GM18499 (cell line): ENCODE data around the gene NISCH.
"Not testable (repeated sequence)": the region's sequence is repeated elsewhere in the genome, so short reads cannot be mapped to it uniquely, and the experiment has no call there.

Experiments used
- ATAC-seq: cut with Tn5 transposase; IDR thresholded peaks from one replicate; pipeline ENCODE4 v1.9.1; 2021; ENCODE audit warnings: moderate number of reproducible peaks; ENCODE audit not compliant: insufficient read depth, unreplicated experiment

Gene NISCH

DNA sequence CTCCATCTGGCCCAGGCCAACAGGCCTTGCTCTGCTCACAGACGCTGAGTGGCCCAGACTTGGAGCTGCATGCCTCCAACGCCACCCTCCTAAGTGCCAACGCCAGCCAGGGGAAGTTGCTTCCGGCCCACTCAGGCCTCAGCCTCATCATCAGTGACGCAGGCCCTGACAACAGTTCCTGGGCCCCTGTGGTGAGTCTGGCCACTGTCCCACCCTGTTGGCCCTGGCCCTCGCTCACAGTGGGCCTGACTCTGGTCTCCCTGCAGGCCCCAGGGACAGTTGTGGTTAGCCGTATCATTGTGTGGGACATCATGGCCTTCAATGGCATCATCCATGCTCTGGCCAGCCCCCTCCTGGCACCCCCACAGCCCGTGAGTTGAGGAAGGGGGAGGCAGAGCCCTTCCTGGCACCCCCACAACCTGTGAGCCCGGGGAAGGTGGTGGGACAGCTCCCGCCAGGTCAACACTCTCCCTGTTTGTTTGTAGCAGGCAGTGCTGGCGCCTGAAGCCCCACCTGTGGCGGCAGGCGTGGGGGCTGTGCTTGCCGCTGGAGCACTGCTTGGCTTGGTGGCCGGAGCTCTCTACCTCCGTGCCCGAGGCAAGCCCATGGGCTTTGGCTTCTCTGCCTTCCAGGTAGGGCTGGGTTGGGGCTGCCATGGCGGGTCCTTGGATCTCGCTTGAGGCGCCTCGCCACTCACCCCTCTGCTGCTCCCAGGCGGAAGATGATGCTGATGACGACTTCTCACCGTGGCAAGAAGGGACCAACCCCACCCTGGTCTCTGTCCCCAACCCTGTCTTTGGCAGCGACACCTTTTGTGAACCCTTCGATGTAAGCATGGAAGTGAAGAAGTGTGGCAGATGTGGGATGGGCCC lies 68.2 kb downstream of the NISCH start:
- no peak for ATAC-seq

DNA sequence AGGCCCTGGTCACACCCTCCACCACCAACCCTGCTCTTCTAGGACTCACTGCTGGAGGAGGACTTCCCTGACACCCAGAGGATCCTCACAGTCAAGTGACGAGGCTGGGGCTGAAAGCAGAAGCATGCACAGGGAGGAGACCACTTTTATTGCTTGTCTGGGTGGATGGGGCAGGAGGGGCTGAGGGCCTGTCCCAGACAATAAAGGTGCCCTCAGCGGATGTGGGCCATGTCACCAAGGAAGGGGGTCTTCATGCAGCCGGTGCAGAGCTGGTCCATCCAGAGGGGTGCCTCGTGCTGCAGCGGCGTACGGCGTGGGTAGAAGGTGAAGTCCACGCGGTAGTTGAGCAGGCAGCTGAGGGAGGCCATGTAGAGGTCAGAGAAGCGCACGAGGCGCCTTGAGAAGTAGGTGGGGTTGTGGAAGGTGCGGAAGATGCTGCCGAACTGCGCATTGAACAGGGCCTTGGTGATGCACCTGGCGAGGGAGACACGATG lies 68.9 kb downstream of the NISCH start:
- ATAC-seq: no peak

DNA sequence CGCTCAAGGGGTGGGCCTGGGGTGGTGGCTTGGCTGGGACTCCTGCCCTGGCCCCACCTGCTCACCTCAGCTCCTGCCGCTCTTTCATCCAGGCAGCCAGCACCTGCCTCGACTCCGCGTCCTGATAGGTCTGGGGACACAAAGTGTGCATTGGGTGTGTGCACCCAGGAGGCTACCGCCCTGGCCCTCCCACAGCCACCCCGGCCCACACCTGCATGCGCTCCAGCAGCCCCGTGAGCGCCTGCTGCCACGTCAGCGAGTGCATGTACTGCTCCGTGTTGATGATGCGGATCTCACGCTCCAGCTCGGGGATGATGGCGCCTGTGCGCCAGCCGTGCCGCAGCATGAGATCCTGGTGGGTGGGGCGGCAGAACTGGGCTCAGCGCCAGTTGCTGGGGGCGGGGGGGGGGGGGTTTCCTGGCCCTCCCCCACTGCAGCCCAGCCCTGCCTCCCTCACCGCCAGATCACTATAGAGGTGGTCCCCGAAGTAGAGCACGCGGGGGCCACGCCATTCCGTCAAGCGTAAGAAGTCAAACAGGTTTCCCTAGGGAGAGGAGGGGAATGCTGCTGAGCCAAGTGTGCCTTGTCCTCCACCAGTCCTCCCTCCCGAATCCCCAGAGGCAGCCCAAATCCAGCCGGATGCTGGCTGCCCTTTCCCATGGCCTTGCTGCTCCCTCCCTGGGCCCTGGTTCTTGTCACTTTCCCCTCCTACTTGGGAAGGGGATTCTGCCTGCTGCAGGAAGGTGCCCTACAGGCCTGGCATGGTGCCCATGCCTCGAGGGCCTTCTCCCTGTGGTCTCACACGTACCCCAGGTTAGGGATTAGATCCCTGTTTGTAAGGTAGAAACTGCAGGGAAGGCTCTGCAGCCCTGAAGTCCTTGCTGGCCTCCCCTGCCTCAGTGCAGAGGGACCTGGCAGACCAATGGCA lies 69.6 kb downstream of the NISCH start:
- ATAC-seq: no peak

DNA sequence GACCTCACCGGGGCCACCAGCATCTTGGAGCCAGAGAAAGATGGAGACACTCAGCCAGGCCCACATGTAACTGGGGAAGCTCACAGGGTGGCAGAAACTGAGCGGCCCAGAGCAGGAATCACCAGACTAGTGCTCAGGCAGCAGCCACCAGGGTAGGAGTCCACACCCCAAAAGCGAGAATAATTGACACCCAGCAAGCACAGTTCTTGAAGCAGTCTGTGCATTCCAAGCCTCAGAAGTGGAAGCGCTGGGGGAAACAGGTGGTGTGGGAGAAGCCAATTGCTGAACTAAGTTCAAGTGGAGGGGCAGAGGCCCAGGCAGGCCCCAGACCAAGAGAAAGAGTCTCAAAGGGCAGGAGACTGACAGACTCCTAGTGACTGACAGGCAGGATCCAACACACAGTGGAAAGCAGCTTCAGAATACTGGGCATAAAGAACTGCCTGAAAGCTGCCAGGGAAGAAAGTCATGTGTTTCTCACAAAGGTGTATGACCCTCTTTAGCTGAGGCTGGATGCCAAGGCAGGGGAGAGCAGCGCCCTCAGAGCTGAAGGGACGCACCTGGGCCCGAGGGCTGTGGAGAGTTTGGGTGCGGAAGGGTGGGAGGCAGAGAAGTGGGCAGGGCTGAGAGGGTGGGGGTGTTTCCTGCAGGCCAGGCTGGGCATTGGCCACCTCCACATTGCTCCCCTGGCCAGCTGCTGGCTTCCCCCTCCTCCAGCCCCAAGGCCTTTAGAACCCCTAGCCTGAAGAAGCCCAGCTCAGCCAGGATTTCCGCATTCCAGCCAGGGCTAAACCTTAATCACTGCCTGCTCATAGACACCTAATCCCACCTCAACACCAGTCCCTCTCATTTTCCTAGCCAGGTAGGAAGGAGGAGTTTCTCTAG lies 70.5 kb downstream of the NISCH start:
- ATAC-seq: no peak

DNA sequence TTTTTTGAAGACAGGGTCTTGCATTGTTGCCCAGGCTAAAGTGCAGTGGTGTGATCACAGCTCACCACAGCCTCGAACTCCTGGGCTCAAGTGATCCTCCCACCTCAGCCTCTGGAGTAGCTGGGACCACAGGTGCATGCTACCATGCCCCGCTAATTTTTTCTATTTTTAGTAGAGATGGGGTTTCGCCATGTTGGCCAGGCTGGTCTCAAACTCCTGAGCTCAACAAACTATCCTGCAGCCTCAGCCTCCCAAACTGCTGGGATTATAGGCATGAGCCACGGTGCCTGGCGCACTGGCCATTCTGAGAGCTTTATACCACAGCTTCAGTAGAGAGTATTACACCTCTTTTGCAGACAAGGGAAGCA lies 71.3 kb downstream of the NISCH start:
- ATAC-seq: not testable (repeated sequence)

DNA sequence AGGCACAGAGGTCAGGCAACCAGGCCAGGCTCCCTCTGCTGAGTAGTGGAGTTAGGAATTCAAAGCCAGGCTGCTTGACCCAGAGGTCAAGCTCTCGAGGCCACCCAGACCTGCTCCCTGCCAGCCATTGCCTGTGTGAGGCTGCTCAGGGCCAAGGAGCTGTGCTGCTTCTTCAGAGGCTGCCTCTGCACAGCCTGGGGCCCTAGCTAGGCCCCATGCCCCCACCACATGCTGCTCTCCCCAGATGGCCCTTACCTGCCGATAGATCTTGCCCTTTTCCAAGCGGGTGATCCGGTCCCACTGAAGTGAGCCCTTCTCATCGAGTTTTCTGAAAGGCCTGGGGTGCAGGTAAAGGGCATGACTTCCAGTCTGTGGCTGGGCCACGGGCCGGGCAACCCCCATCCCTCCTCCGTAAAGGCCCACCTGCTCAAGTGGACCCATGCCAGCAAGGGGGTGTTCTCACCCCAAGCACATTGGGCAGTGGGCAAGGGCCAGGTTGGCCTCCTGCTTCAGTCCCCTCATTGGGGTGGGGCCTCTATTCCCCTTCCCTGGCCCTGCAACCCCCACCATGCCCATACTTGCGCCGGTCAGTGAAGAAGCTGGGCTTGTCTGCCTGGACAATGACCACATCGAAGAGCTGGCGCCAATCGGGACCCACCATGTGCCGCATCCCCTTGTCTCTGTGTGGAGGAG lies 71.8 kb downstream of the NISCH start:
- ATAC-seq: no peak

DNA sequence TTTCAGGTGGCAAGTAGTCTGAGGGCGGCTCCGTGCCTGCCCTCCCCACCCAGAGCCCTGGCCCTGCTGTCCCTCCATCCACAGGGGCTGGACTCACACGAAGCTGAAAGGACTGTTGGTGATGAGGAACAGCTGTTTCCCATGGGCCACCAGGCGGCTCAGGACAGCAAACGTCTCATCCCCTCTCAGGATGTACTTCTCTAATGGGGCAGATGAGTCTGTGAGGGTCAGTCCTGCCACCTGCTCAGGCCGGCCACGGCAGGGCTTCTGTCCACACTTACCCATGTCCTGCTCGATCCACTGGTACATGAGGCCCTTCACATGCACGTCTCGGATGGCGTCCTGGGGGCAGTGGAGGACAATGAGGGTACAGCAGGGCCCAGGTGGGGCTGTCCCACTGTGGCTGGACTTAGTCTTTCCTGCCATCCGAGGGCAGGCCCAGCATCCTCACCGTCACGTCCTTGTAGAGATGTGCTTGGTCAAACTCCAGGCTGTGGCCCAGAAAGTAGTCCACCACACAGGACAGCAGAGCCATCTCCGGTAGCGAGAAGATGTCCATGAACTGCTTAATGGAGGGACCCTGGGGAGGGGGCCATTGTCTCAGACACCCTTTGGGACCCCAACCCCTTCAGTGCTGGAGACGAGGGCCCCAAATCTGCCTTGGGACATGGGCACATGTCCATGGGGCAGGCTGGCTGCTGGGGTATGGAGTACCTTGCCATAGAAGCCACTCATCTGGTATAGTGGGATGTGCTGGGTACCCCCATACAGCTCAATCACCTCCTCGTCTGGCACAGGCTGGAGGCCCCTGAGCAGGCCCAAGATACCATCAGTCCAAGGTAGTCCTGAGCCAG lies 72.6 kb downstream of the NISCH start:
- no peak for ATAC-seq

DNA sequence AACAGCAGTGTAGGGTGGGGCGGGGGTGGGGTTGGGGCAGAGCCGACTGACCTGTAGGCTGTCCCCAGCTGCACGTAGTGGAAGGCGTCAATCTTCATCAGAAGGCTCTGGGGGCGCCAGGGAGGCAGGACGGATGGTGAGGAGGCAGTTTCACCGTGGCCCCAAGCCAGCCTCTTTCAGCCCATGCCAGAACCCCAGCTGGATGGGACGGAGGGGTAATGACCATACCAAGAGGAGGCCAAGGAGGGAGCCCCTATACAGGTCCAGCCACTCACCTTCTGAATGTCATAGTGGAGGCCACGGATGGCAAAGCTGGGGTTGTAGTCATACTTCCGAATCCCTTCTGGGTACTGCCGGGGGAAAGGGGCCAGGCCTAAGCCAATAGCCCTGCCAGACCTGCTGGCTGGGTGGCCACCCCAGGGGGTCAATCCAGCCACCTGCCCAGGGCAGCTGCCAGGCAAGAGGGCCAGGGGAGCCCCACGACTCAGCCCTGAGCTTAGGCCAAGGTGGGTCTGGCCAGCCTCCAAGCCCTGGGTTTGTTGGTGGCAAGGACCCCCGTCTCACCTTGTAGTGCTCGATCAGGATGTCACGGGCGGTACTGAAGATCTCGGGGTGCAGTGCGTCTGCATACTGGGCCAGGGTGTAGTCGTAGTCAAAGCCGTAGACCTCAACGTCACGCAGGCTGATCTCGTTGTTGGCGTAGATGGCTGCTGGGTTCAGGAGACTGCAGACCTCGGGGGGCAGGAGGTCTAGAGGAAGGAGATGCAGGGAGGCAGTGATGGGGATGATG lies 73.4 kb downstream of the NISCH start:
- no peak for ATAC-seq

DNA sequence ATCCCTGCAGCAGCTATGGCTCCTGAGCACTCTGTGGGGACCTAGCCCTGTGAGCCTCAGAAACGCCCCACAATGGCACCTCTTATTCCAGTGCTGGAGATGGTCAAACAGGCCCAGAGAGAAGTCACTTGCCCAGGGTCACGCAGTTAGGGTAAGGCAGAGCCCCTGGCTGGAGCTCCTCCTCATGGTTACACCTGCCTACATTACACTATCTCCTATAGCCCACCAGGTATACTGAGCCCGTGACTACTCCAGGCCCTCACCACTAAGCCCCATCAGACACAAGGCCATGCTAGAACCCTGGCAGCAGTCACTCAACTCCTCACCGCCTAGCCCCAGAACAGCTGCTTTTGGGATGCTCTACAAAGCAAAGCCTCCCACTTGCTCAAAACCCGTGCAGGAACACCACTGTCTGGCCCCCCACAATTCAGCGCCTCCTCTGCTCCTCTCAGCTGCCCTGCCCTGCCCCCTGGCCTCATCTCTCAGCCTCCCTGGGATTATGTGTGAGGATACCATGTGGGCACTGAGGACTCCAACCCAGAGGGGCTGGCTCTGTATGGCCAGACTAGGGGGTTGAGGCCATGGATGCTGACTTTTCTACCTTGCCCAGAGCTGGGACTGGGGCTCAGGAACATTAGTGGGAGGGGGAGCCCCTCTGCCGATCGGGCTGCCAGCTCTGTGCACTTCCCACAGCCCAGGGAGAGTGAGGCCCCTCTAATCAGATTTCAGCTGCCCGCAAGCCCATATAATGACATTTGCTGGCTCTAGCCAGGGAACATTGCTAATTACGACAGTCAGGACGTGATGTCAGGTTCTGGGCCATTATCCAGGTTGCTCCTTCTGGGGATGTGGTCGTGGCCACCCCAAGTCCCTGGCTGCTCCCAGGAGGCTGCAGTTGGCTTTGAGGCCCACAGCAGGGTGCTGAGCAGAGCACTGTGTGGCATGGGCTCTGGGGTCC lies 74.3 kb downstream of the NISCH start:
- ATAC-seq: no peak

DNA sequence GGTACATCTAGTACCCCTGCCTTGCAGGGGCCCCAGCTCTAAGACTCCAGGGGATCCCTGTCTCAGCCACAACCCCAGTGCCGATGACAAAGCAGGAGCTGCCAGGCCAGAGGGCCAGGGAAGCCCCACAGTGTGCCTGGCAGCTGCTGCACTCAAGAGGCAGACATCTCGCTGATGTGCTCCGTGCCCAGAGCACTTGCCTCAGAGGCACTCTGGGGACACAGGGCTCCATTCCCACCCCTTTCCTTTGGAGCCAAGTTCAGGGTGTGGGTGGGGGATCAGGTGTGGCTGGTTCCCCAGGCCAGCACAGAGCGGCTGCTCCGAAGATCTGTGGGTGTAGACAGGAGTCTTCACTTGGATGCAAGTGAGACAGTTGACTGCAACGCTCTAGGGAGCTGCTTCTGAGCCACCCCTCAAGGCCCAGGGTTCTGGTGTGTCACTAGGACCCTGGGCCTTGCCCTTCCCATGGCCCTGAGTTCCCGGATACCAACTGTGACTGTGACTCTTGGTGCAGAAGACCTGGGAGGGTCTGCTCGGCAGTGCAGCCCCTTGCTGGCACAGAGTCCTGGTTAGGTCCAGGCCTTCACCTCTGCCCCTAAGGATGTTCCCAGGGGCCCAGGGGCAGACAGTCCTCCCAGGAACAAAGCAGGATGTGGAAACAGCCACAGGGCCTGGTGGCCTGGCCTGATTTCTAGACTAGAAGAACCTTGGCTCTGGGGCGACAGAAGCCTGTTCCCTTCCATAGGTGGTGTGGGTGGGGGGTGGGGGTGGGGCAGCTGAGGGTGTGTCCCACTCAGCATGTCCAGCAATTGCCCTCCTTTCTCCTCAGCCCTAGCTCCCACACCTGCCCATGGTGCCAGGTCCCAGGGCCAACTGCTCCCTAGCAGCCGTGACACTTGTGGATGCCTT lies 75.8 kb downstream of the NISCH start:
- ATAC-seq: no peak

DNA sequence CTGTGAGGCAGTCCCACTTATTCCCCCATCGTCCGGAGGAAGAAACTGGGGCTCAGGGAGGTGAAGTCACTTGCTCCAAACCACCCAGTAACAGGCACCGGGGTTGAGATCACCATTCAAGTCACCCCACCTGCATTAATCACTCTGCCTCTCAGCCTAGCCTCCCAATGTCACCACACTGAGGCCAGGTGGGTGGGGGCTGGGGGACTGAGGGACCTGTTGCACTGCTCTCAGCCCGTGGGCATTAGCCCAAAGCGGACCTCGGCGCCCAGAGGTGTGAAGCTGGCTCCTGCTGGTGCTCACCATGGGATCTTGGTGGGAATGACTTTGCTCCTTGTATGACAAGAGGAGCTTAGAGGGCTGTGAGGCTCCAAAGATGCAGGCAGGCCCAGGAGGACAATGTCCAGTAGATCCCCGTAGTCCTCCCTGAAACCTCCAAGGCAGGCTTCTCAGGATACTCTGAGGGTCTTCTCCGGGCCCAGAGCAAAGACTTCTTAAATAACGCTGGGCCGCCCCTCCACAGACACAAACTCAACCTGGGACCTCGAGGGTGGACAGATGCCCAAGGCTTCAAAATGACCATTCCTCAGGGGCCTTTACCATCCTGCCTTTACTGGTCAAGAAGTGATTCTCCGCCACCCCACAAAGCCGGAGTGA lies 76.6 kb downstream of the NISCH start:
- no peak for ATAC-seq

DNA sequence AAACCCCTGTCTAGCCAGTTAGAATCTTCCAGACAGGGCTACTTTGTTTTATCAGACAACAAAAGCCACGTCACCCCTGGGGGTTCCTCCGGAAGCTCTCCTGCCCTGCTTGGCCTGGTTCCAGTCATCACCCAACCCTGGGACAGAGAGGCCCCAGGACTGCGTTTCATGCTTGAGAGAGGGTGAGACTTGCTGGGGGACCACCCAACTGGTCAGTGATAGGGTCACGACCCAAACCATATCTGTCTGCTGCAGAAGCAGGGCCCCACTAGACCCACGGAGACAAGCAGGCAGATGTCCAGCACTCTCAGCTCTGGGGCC lies 77.1 kb downstream of the NISCH start:
- no peak for ATAC-seq

DNA sequence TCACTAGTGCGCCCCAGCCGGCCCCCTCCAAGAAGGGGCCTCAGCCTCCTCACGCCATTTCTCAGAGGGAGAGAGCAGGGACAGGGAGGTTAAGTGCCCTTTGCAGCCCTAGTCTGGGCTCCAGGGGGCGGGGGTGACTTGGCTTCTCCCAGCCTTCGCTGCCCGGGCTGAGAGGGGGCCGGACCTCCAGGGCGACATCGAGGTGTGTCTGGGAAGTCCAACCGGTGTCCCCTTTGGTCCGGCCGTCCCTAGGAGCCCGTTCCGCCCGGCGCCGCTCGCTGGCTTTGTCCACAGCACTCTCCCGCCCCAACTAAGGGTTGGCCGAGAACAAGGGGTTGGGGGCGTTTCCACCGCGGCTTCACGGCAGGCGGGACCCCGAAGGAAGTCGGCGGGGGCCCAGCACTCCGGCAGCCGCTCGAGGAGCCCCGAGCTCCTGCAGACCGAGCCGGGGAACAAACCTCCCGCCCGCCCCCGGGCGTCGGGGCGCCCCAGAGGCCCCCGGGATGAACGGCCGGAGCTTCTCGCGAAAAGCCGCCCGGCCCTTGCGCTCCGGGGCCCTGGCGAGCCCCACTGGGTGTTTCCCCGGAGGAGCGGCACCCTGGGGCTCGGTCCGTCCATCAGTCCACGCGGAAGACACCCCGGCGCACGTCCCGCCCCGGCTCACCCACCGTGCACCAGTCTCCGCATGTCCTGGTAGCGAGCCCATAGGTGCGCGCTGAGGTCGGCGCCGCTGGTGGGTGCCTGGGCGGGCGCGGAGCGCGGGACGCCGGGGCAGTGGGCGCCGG lies 77.6 kb downstream of the NISCH start:
- no peak for ATAC-seq

DNA sequence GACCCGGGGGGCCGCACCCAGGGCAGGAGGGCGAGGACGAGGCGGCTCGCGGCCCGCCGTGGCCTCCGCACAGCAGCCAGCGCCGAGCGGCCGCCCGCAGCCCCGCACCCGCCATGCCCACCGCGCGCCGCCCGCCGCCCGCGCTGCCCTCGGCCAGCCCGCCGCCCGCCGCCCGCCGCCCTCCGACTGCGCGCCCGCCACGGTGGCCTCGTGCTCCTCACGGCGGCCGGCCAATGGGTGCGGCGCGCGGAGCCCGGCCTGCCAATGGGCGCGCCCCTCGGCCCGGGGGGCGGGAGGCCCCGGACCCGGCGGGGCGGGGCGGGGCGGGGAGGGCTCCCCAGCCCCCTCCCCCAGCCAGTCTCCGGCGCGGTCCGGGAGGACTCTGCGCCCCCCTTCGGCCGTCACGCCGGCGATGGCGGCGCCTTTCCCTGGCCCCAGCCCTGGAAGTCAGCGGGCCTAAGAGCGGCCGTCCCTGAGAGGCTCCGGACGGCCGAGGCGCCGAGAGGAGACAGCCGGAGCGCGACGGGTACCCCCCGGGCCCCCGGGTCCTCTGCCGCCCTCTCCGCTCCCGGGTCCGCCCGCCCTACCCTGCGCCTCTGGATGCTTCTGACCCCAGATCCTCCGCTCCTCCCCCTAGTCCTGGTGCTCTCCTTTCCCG lies 78.3 kb downstream of the NISCH start, which contains the start of gene NT5DC2:
Gene NT5DC2 (minus strand): TSS at position 235 of the 658 bp plus-strand sequence. CDS start 120 bp downstream, at position 115.
- no peak for ATAC-seq
